ENCODE measurements around the gene NRAP. TPM values are rescaled to one million over a fixed set of nuclear protein-coding genes. Genes with fewer than 3 reads are reported as not detected.
"Not testable (repeated sequence)": the region's sequence is repeated elsewhere in the genome, so short reads cannot be mapped to it uniquely, and the experiment has no call there.

Gene NRAP
- polyA plus RNA-seq, 2 donors = 0.02 to 0.04 TPM

DNA sequence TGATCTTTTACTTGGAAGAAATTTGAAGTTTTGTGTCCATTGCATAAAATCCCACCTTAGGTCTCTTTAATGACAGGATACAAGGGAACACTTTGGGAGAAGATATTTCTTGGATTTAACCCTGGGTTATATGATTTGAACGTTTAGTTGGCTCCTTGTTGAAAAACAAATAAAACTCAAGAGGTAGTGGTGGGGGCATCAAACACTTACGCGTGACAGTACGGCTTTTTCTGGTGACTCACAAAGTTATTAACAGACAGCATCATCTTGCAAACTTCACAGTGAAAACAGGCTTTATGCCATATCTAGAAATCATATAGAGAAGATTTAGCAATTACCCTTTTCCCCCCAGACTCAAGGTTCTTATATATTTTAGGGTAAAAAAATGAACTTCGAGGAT, 699 bp downstream of the NRAP start:
- 71 to 75% methylated on average over 5 of the region's 5 CpGs for WGBS, 2 donors
- Histone ChIP-seq H3K4me1 (ENCODE audit: control insufficient read depth in 2 of 2, insufficient read depth in 2 of 2, low read length in 1 of 2) (peaks cover 0 to 3% of the 10 kb centered on the region in 2 donors), H3K36me3 (ENCODE audit: control insufficient read depth in 2 of 2, insufficient read depth in 2 of 2, low read length in 1 of 2) (no peaks in the 10 kb centered on the region), H3K4me3 (ENCODE audit: low read depth in 1 of 2, low read length in 2 of 2) (no peak overlapping the region), H3K9me3 (ENCODE audit: control insufficient read depth in 2 of 2, insufficient read depth in 1 of 2, low read depth in 1 of 2, low read length in 1 of 2) (no peaks in the 10 kb centered on the region), H3K27me3 (ENCODE audit: control insufficient read depth in 1 of 2, insufficient read depth in 2 of 2, low read length in 2 of 2) (no peaks in the 10 kb centered on the region), H3K27ac (ENCODE audit: low read depth in 2 of 2, low read length in 1 of 2) (no peak overlapping the region)

DNA sequence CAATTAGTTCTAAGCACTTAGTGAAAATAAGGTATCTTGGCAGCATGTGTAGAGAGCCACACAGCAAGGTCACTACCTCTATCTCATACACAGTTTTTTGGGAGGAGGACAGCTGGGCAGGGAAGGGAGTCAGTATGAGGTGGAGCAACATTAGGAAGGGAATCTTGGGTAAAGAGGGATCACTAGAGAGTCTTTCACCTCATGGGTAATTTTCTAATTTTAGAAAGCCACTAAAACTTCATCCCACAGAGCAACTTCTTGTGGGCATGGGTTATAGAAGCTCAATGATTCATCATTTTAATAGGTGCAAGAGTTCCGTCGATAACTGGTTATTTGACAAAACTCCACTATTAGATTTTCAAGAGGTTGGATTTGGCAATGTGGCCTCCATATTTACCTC, 2.5 kb downstream of the NRAP start:
- 90 to 95% methylated on average over 2 of the region's 2 CpGs for WGBS, 2 donors
- no peaks in the 10 kb centered on the region for H3K9me3 ChIP-seq (ENCODE audit: control insufficient read depth in 2 of 2, insufficient read depth in 1 of 2, low read depth in 1 of 2, low read length in 1 of 2)
- no peak overlapping the region for H3K4me3 ChIP-seq (ENCODE audit: low read depth in 1 of 2, low read length in 2 of 2)
- peaks cover 0 to 1% of the 10 kb centered on the region in 2 donors for H3K4me1 ChIP-seq (ENCODE audit: control insufficient read depth in 2 of 2, insufficient read depth in 2 of 2, low read length in 1 of 2)
- no peak overlapping the region for H3K27ac ChIP-seq (ENCODE audit: low read depth in 2 of 2, low read length in 1 of 2)
- H3K27me3 ChIP-seq (ENCODE audit: control insufficient read depth in 1 of 2, insufficient read depth in 2 of 2, low read length in 2 of 2) = peaks cover 0 to 2% of the 10 kb centered on the region in 2 donors
- no peaks in the 10 kb centered on the region for H3K36me3 ChIP-seq (ENCODE audit: control insufficient read depth in 2 of 2, insufficient read depth in 2 of 2, low read length in 1 of 2)

DNA sequence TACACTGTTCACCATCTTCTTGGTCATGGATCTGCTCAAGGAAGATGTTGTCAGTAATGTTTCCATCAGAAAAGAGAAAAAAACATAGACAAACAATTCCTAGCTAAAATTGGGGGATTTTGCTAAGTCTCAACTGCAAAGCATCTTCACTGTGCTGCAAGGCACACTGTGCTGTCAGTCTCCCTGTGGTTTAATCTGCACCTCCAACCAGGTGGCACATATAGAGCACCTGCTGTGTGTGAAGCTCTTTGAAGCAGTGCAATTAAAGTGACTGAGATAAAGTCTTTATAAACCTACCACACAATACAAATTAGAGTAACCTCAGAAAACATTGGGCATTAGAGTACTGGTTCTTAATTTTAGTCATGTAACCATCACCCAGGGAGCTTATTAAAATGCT, 6.3 kb downstream of the NRAP start:
- H3K4me3 ChIP-seq (ENCODE audit: low read depth in 1 of 2, low read length in 2 of 2) = no peak overlapping the region
- no peak overlapping the region for H3K27ac ChIP-seq (ENCODE audit: low read depth in 2 of 2, low read length in 1 of 2)
- H3K9me3 ChIP-seq (ENCODE audit: control insufficient read depth in 2 of 2, insufficient read depth in 1 of 2, low read depth in 1 of 2, low read length in 1 of 2) = no peaks in the 10 kb centered on the region
- H3K36me3 ChIP-seq (ENCODE audit: control insufficient read depth in 2 of 2, insufficient read depth in 2 of 2, low read length in 1 of 2) = no peaks in the 10 kb centered on the region
- no peaks in the 10 kb centered on the region for H3K4me1 ChIP-seq (ENCODE audit: control insufficient read depth in 2 of 2, insufficient read depth in 2 of 2, low read length in 1 of 2)
- H3K27me3 ChIP-seq (ENCODE audit: control insufficient read depth in 1 of 2, insufficient read depth in 2 of 2, low read length in 2 of 2) = peaks cover 0 to 2% of the 10 kb centered on the region in 2 donors

DNA sequence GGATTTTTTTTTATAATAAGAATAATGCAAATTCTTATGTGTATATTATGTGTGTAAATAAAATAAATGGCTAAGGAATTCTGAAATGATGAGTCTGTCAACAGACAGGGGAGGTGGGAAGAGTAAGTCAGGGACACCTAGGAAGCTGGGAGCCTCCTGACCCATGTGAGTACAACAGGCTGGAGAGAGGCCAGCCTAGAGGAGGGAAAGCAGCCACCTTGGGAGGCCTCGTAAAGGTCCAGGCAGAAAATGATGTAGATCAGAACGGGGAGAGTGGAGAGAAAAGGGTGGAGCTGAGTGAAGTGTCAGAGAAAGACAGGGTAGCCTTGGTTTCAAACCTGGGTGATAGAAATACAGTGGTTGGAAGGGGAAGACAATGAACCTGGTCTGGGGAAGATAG, 6.9 kb downstream of the NRAP start:
- WGBS, 2 donors = 65 to 84% methylated on average over 2 of the region's 2 CpGs

DNA sequence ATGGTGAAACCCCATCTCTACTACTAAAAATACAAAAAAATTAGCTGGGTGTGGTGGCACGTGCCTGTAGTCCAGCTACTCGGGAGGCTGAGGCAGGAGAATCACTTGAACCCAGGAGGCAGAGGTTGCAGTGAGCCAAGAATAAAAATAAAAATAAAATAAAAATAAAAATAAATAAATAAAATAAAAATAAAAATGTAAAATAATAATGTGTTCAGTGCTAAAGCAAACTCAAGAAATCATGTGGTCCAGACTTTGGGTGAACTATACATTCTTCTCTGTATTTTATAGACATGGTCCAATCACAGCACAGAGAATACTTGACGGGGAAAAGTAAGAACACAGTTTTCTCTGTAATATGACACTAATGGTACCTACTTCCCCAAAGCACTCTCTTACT, 11.4 kb downstream of the NRAP start:
- not testable (repeated sequence) for H3K9me3 ChIP-seq (ENCODE audit: control insufficient read depth in 2 of 2, insufficient read depth in 1 of 2, low read depth in 1 of 2, low read length in 1 of 2); H3K4me1 ChIP-seq (ENCODE audit: control insufficient read depth in 2 of 2, insufficient read depth in 2 of 2, low read length in 1 of 2); H3K36me3 ChIP-seq (ENCODE audit: control insufficient read depth in 2 of 2, insufficient read depth in 2 of 2, low read length in 1 of 2); H3K4me3 ChIP-seq (ENCODE audit: low read depth in 1 of 2, low read length in 2 of 2); H3K27ac ChIP-seq (ENCODE audit: low read depth in 2 of 2, low read length in 1 of 2); H3K27me3 ChIP-seq (ENCODE audit: control insufficient read depth in 1 of 2, insufficient read depth in 2 of 2, low read length in 2 of 2)
- WGBS, 2 donors = 83 to 90% methylated on average over 3 of the region's 3 CpGs

More for the DNA sequence above, 6.9 kb downstream of the NRAP start:
- H3K9me3 ChIP-seq (ENCODE audit: control insufficient read depth in 2 of 2, insufficient read depth in 1 of 2, low read depth in 1 of 2, low read length in 1 of 2) = no peaks in the 10 kb centered on the region
- H3K4me1 ChIP-seq (ENCODE audit: control insufficient read depth in 2 of 2, insufficient read depth in 2 of 2, low read length in 1 of 2) = no peaks in the 10 kb centered on the region
- H3K36me3 ChIP-seq (ENCODE audit: control insufficient read depth in 2 of 2, insufficient read depth in 2 of 2, low read length in 1 of 2) = no peaks in the 10 kb centered on the region
- H3K27me3 ChIP-seq (ENCODE audit: control insufficient read depth in 1 of 2, insufficient read depth in 2 of 2, low read length in 2 of 2) = peaks cover 0 to 2% of the 10 kb centered on the region in 2 donors
- H3K27ac ChIP-seq (ENCODE audit: low read depth in 2 of 2, low read length in 1 of 2) = no peak overlapping the region
- H3K4me3 ChIP-seq (ENCODE audit: low read depth in 1 of 2, low read length in 2 of 2) = no peak overlapping the region

DNA sequence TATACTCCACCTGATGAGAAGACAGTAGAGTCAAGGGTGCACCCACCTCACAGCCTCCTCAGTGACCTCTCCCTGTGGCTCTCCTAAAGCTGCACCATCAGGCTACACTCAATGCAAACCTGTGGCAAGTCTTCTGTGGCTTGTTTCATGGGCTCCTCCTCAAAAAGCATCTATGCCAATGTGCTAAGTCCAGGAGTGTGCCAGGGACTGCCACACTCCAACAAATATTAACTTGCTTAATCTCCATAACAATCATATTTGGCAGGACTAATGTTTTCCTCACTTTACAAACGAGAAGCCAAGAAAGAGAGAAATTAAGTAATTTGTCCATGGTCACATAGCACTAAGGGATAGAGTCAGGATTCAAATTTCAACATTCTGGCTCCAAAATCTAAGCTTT, 11.9 kb downstream of the NRAP start:
- WGBS, 2 donors = 26 to 30% methylated on average over 1 of the region's 1 CpG
- no peaks in the 10 kb centered on the region for H3K27me3 ChIP-seq (ENCODE audit: control insufficient read depth in 1 of 2, insufficient read depth in 2 of 2, low read length in 2 of 2)
- H3K27ac ChIP-seq (ENCODE audit: low read depth in 2 of 2, low read length in 1 of 2) = no peak overlapping the region

DNA sequence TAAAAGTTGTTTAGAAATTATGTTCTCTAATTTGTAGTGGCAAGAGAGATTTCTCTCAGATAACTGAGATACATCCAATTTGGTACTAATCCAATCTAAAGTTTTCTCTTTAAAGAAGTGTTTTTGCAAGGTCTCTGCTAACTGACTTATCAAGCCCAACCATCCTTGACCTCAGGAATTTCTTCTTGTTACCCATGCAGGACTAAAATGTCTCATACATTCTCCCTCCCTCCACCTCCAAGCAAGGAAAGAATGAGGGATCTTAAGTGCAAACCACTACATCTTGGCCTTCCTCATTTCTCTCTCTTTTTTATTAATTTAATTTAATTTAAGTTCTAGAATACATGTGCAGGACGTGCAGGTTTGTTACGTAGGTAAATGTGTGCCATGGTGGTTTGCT, 12.8 kb downstream of the NRAP start:
- Histone ChIP-seq H3K36me3 (ENCODE audit: control insufficient read depth in 2 of 2, insufficient read depth in 2 of 2, low read length in 1 of 2) (no peaks in the 10 kb centered on the region), H3K4me1 (ENCODE audit: control insufficient read depth in 2 of 2, insufficient read depth in 2 of 2, low read length in 1 of 2) (peaks cover 0 to 2% of the 10 kb centered on the region in 2 donors), H3K27me3 (ENCODE audit: control insufficient read depth in 1 of 2, insufficient read depth in 2 of 2, low read length in 2 of 2) (no peaks in the 10 kb centered on the region), H3K4me3 (ENCODE audit: low read depth in 1 of 2, low read length in 2 of 2) (no peak overlapping the region), H3K9me3 (ENCODE audit: control insufficient read depth in 2 of 2, insufficient read depth in 1 of 2, low read depth in 1 of 2, low read length in 1 of 2) (no peaks in the 10 kb centered on the region), H3K27ac (ENCODE audit: low read depth in 2 of 2, low read length in 1 of 2) (no peak overlapping the region)
- 94 to 96% methylated on average over 2 of the region's 2 CpGs for WGBS, 2 donors

More for the DNA sequence above, 11.9 kb downstream of the NRAP start:
- H3K4me3 ChIP-seq (ENCODE audit: low read depth in 1 of 2, low read length in 2 of 2) = no peak overlapping the region
- H3K4me1 ChIP-seq (ENCODE audit: control insufficient read depth in 2 of 2, insufficient read depth in 2 of 2, low read length in 1 of 2) = peaks cover 0 to 2% of the 10 kb centered on the region in 2 donors
- no peaks in the 10 kb centered on the region for H3K9me3 ChIP-seq (ENCODE audit: control insufficient read depth in 2 of 2, insufficient read depth in 1 of 2, low read depth in 1 of 2, low read length in 1 of 2)
- H3K36me3 ChIP-seq (ENCODE audit: control insufficient read depth in 2 of 2, insufficient read depth in 2 of 2, low read length in 1 of 2) = no peaks in the 10 kb centered on the region

DNA sequence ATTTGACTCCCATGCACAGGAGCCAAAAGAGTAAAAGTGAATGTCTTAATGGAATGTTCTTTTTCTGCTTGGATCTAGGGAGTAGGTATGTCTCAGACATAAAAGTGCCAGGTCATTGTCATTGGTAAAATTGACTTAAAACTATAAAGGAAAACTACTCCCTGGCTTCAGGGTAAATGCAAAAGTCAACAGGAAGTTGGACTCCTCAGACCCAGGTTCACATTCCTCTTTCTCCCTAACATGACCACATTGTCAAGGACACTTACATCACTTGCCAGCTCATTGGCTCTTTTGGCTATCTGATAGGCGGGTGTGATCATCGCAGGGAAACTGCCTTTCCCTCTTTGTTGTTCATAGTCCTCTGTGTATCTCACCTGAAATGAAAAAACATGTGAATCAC, 13.7 kb downstream of the NRAP start:
- H3K27me3 ChIP-seq (ENCODE audit: control insufficient read depth in 1 of 2, insufficient read depth in 2 of 2, low read length in 2 of 2) = no peaks in the 10 kb centered on the region
- no peak overlapping the region for H3K4me3 ChIP-seq (ENCODE audit: low read depth in 1 of 2, low read length in 2 of 2)
- H3K4me1 ChIP-seq (ENCODE audit: control insufficient read depth in 2 of 2, insufficient read depth in 2 of 2, low read length in 1 of 2) = peaks cover 0 to 2% of the 10 kb centered on the region in 2 donors
- 87 to 93% methylated on average over 2 of the region's 2 CpGs for WGBS, 2 donors
- no peaks in the 10 kb centered on the region for H3K9me3 ChIP-seq (ENCODE audit: control insufficient read depth in 2 of 2, insufficient read depth in 1 of 2, low read depth in 1 of 2, low read length in 1 of 2)
- no peak overlapping the region for H3K27ac ChIP-seq (ENCODE audit: low read depth in 2 of 2, low read length in 1 of 2)
- H3K36me3 ChIP-seq (ENCODE audit: control insufficient read depth in 2 of 2, insufficient read depth in 2 of 2, low read length in 1 of 2) = no peaks in the 10 kb centered on the region

DNA sequence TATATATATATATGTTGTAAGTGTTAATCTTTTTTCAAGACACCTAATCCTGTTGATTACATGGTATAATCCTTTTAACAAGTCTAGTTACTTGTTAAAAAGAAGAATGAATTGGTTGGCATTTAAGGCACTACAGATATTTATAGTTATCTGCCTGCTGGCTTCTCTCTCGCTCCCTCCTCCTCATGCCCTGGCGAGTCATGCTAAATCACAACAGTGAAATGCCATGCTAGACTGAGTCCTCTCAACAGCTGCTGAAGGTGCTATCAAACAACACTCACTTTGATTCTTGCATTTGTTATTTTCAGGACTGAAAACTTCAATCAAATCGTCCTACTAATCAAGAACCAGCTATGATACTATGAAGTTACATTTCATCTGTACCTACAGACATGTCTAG, 15.4 kb downstream of the NRAP start:
- Histone ChIP-seq H3K27me3 (ENCODE audit: control insufficient read depth in 1 of 2, insufficient read depth in 2 of 2, low read length in 2 of 2) (no peaks in the 10 kb centered on the region), H3K4me3 (ENCODE audit: low read depth in 1 of 2, low read length in 2 of 2) (no peak overlapping the region), H3K9me3 (ENCODE audit: control insufficient read depth in 2 of 2, insufficient read depth in 1 of 2, low read depth in 1 of 2, low read length in 1 of 2) (no peaks in the 10 kb centered on the region), H3K36me3 (ENCODE audit: control insufficient read depth in 2 of 2, insufficient read depth in 2 of 2, low read length in 1 of 2) (no peaks in the 10 kb centered on the region), H3K27ac (ENCODE audit: low read depth in 2 of 2, low read length in 1 of 2) (no peak overlapping the region), H3K4me1 (ENCODE audit: control insufficient read depth in 2 of 2, insufficient read depth in 2 of 2, low read length in 1 of 2) (peaks cover 0 to 2% of the 10 kb centered on the region in 2 donors)
- 42 to 57% methylated on average over 3 of the region's 3 CpGs for WGBS, 2 donors

DNA sequence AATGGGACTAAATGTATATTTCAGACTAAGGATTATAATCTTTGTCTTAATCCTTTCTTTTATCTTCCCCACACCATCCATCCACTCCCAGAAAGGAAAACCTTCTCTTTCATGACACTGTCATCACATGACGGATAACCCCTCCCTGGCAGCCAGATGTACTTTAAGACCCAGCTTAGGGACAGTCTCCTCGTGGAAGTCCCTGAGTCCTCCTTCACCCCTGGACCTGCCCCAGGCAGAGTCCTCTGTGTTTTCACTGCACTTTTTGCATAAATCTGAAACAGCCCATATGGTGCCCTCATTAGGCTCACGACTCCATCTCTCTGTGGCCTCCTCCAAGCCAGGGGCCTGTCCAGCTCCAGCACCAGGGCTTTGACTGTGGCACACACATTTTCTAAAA, 16.0 kb downstream of the NRAP start:
- H3K4me1 ChIP-seq (ENCODE audit: control insufficient read depth in 2 of 2, insufficient read depth in 2 of 2, low read length in 1 of 2) = peaks cover 0 to 2% of the 10 kb centered on the region in 2 donors
- H3K27ac ChIP-seq (ENCODE audit: low read depth in 2 of 2, low read length in 1 of 2) = no peak overlapping the region
- H3K27me3 ChIP-seq (ENCODE audit: control insufficient read depth in 1 of 2, insufficient read depth in 2 of 2, low read length in 2 of 2) = no peaks in the 10 kb centered on the region
- WGBS, 2 donors = 76 to 80% methylated on average over 3 of the region's 3 CpGs
- H3K9me3 ChIP-seq (ENCODE audit: control insufficient read depth in 2 of 2, insufficient read depth in 1 of 2, low read depth in 1 of 2, low read length in 1 of 2) = no peaks in the 10 kb centered on the region
- no peak overlapping the region for H3K4me3 ChIP-seq (ENCODE audit: low read depth in 1 of 2, low read length in 2 of 2)
- no peaks in the 10 kb centered on the region for H3K36me3 ChIP-seq (ENCODE audit: control insufficient read depth in 2 of 2, insufficient read depth in 2 of 2, low read length in 1 of 2)

All from esophagus (tissue), 2 donors.